GM21723 (cell line): Measurements from ENCODE around the gene MROH9.

Source experiments
- ATAC-seq: cut with Tn5 transposase; IDR thresholded peaks from one replicate; pipeline ENCODE4 v1.9.1; 2021; ENCODE audit warnings: mild to moderate bottlenecking, moderate library complexity; ENCODE audit not compliant: unreplicated experiment

Gene MROH9

DNA sequence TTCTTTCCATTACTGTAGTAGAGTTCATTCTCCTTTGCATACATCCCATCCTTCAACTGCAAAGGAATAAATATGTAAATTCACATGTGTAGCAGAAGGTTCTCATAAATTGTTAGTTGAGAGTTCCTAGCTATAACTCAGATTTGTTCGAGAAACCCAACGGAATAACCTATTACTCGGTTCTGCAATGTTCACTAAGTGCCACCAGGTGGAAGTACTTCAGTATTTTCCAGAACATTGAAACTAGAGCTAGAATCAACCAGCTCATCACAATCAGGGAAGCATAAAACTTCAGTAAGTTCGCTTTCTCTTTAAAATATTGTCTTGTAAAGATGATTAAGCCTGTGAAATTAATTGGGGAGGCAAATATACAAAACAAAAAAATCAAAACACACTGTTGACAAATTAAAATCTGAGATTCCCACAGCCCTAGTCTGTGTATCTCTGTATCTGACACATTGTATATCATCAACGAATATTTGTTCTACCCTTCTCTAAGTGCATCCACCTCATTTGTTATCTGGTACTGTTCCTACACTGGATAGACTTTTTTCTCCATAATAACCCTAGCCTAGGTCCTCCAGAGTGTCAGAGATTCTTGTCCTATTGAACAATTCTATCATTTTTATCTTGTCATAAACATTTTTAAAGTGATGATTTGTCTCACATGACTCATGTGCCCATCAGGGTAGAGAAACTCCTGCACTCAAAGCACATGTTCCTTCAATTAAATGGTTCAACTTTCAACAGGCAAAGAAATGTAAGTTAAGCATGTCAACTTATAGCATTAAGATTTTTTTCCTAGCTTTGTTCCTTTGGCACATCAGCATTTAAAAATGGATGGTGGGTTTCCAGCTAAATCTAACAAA, 31.9 kb downstream of the MROH9 start:
- peak; percentile 75 for ATAC-seq

- no peak for ATAC-seq
Measured at GRCh38 chr1:170970256-170970655, 34.9 kb downstream of the MROH9 start.

GRCh38 chr1:170978371-170978910, 43.1 kb downstream of the MROH9 start:
- no peak for ATAC-seq

- ATAC-seq, result no peak
Measured at GRCh38 chr1:170985406-170985805, 50.1 kb downstream of the MROH9 start.

DNA sequence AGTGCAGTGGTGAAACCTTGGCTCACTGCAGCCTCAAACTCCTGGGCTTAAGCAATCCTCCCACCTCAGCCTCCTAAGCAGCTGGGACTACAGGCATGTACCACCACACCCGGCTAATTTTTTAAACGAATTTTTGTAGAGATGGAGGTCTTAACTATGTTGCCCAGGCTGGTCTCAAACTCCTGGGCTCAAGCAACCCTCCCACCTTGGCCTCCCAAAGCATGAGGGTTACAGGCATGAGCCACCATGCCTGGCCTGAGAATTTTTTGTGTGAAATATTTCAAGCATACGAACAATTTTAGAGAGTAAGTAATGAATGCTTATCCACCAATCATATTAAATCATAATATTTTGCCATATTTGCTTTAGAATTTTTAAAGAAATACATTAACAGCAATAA, 51.6 kb downstream of the MROH9 start:
- ATAC-seq, result no peak

- no peak for ATAC-seq
Measured at GRCh38 chr1:170987424-170987823, 52.1 kb downstream of the MROH9 start.

- no peak for ATAC-seq
Measured at GRCh38 chr1:170993151-170993550, 57.8 kb downstream of the MROH9 start.

DNA sequence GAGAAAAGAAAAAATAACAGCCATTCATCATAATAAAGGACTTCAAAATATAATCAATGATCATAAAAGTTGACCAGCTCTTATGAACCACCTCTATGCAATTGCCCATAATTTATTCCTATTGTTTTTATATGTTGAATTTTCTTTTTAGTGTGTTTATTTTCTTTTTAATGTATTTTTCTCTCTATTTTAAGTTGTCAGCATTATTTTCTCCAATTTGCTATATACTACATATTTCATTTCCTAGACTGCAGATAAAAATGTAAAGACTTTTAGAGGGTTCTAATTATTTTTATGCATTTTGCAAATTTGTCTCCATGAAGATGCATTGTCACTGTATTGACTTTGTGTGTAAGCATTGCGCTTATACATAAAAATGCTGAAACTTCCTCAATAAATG, 58.4 kb downstream of the MROH9 start:
- ATAC-seq, result no peak

- ATAC-seq, result no peak
Measured at GRCh38 chr1:171014880-171015279, 79.5 kb downstream of the MROH9 start.

GRCh38 chr1:171017426-171017825, 82.1 kb downstream of the MROH9 start:
- no peak for ATAC-seq

- ATAC-seq, result no peak
Measured at GRCh38 chr1:171019971-171020370, 84.6 kb downstream of the MROH9 start.

DNA sequence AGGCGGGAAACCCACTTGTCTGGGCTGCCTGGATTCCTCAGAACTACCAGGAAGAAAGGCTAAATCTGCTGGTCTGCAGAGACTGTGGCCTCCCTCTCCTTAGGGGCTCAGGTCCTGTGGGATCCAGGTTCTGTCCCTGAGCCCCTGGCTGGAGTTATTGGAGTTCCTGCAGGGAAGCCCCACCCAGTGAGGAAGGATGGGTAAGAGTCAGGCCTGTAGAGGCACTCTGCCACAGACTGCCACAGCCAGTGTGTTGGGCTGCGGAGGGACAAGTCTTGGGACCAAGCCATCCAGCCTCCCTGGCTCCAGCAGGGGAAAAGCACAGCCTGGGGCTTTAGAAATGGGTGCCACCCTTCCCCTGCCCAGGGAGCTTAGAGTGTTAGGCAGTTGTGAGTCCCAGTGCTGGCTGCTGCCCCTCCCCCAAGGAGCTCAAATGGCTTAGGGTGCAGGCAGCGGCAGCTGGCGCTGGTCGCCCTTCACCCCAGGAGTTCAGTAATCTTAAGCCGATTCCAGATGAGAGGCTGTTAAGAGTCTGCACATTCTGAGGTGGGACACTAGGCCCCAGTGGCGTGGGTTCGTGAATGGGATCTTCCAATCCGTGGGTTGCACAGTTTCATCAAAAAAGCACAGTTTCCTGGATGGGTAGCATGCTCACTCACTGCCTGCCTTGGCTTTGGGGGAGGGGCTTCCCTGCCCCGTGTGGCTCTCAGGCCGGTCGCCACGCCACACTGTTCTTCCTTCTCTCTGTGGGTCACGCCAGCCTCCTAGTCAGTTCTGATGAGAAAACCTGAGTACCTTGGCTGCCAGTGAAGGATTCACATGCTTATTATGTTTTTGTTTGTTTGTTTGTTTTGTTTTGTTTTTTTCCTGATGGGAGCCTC, 97.7 kb downstream of the MROH9 start:
- no peak for ATAC-seq

DNA sequence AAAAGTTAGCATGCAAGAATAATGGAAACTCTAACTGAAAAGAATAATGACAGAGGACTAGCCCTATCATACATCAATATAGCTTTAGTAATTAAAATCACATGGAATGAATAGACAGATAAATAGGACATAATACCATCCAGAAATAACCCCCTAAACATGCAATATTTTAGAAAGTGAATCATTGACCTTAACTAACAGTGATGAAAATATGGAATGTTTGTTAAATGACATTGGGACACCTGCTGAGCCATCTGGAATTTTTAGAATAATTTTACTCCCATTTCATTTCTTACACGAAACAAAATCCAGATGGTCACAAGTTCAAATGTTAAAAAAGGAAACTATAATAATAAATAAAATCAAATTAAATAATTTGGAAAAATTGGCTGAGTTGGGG, 102.3 kb downstream of the MROH9 start:
- no peak for ATAC-seq

DNA sequence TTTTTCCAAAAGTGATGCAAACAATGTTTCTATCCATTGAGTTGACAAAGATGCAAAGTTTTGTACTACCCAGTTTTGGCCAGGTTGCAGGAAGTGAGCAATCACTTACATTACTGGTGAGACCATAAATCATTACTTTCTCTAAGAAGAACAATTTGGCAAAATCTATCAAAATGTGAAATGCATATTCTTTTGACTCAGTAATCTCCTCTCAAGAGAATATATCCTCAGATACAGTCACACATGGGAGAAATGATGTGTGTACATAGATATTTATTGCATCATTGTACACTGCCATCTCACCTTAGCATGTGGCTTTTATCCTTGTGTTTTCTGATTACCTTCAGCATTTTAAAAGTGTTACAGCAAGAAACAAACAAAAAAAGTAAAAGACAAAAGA, 103.0 kb downstream of the MROH9 start:
- ATAC-seq, result no peak

DNA sequence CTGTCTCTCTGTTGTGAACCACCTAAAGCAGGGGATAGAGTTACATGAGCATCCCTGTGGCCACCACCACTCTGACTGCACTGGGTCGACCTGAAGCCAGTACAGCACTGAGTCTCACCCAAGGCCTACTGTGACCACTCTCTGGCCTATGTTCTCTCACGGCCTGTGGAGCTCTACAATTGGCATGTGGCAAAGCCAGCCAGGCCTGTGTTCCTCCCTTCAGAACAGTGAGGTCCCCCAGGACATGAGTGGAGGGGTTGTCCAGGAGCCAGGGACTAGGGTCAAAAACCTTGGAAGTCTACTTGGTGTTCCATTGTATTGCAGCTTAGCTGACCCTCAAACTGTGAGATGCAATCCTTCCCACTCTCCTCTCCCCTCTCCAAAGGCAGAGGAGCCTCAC, 112.7 kb downstream of the MROH9 start:
- no peak for ATAC-seq

- ATAC-seq, result no peak
Measured at GRCh38 chr1:171052977-171053376, 117.6 kb downstream of the MROH9 start.

DNA sequence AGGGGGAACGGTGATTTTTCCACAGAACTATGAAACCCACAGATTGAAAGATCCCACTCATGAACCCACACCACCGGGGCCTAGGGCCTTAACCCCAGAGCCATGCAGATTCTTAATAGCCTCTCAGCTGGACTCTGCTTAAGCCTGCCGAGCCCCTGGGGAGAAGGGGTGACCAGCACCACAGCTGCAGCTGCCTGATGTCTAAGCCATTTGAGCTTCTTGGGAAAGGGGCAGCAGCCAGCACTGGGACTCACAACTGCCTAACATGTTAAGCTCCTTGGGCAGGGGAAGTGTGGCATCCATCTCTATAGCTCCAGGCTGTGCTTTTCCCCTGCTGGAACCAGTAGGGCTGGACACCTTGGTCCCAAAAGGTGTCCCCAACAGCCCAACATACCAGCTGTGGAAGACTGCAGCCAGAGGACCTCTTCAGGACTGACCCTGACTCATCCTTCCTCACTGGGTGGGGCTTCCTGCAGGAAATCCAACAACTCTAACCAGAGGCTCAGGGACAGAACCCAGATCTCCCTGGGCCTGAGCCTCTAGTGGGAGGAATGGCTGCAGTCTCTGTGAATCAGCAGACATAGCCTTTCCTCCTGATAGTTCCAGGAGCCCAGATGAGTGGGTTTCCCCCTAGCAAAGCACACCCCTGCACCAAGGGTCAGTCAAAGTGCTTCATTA, 120.8 kb downstream of the MROH9 start:
- no peak for ATAC-seq

DNA sequence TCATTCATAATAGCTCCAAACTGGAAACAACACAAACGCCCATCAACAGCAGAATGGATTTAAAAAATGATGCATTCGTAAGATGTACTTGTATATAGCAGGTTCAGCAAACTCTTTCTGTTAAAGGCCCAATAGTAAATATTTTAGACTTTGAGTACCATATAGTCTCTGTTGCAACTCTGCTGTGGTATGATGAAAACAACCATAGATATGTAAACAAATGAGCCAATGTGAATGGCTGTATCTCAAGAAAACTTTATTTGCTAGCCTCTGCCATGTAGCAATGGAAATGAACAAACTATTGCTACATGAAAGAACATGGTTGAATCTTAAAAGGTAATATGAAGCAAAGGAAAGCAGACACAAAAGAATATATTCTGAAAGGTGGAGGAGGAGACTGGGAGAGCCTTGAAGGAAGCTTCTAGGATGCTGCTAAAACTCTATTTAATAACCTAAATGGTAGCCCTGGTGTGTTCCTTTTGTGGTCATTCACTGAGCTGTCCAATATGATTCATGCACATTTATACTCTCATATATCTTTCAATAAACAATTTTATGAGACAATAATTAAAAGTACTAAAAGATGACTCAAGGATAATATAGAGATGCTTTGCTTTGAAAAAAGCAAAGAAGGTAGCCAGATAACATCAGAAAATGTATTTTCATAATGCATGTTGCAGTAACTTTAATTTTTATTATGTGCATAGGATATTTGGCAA, 126.2 kb downstream of the MROH9 start:
- ATAC-seq, result no peak

DNA sequence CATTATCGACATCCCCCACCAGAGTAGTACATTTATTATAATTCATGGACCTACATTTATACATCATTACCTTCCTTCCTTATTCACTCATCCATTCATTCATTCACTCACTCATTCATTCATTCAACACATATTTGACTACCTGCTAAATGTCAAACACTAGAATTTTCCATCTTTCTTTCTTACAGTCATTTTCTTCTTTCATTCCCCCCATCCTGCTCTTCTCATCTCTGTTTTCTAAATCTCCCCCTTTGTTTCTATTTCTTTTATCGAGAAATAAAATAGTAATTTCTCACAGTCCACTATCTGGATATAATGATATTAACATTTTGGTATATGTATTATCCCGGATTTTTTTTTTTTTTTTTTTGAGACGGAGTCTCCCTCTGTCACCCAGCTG, 127.6 kb downstream of the MROH9 start:
- ATAC-seq, result no peak

DNA sequence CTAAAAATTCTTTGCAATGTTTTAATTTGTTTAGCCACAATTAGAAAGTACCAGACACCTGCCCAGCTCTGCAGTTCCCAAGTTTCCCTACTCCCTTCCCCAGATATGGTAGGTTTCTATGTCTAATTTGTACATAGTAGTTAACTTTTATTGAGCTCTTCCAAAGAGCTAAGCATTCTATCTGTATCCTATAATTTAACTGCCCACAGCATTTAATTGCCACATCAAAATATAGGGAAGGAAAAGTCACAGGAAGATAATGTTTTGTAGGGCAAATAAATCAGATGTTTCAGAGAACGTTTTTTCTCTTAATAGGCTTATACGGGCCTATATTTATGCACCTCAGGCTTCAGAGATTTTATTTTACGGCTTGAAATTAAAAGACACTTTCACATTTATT, 139.7 kb downstream of the MROH9 start:
- ATAC-seq, result no peak
